Measurements from ENCODE around the gene ASIC5. TPM values are rescaled to one million over a fixed set of nuclear protein-coding genes. Genes with fewer than 3 reads are reported as not detected.

ASIC5 gene
- total RNA-seq, 1 donor from 2014 or later, result not detected

- Mint-ChIP-seq H3K27ac (no peak overlapping the region), H3K36me3 (no peaks in the 10 kb centered on the region), H3K9me3 (peaks cover 8% of the 10 kb centered on the region), H3K4me3 (no peak overlapping the region), H3K27me3 (no peaks in the 10 kb centered on the region), H3K4me1 (ENCODE audit: unreplicated experiment) (no peaks in the 10 kb centered on the region)
- TF ChIP-seq CTCF (conservative IDR thresholded peaks at IDR 0.05), result no peak
- no peak for DNase-seq (ENCODE audit: extremely low spot score, unreplicated experiment)
These were observed 13.7 kb upstream of the ASIC5 start for GRCh38 chr4:155879767-155880166.

GRCh38 chr4:155878611-155879010, 12.5 kb upstream of the ASIC5 start:
- Mint-ChIP-seq H3K9me3 (peaks cover 3% of the 10 kb centered on the region), H3K36me3 (no peaks in the 10 kb centered on the region), H3K27ac (no peak overlapping the region), H3K4me1 (ENCODE audit: unreplicated experiment) (no peaks in the 10 kb centered on the region), H3K27me3 (no peaks in the 10 kb centered on the region), H3K4me3 (no peak overlapping the region)
- no peak for TF ChIP-seq CTCF (conservative IDR thresholded peaks at IDR 0.05)
- no peak for DNase-seq (ENCODE audit: extremely low spot score, unreplicated experiment)

- H3K4me3 Mint-ChIP-seq, result no peak overlapping the region
- H3K27me3 Mint-ChIP-seq, result no peaks in the 10 kb centered on the region
- no peaks in the 10 kb centered on the region for H3K36me3 Mint-ChIP-seq
- no peak overlapping the region for H3K27ac Mint-ChIP-seq
- no peak for DNase-seq (ENCODE audit: extremely low spot score, unreplicated experiment)
- no peak for TF ChIP-seq CTCF (conservative IDR thresholded peaks at IDR 0.05)
- H3K9me3 Mint-ChIP-seq, result peaks cover under 1% of the 10 kb centered on the region
- H3K4me1 Mint-ChIP-seq (ENCODE audit: unreplicated experiment), result no peaks in the 10 kb centered on the region
These were observed 11.9 kb upstream of the ASIC5 start for GRCh38 chr4:155877971-155878370.

GRCh38 chr4:155875878-155876277, 9.8 kb upstream of the ASIC5 start:
- Mint-ChIP-seq H3K4me1 (ENCODE audit: unreplicated experiment) (no peaks in the 10 kb centered on the region), H3K27me3 (no peaks in the 10 kb centered on the region), H3K4me3 (no peak overlapping the region), H3K9me3 (no peaks in the 10 kb centered on the region), H3K36me3 (no peaks in the 10 kb centered on the region), H3K27ac (no peak overlapping the region)
- TF ChIP-seq CTCF (conservative IDR thresholded peaks at IDR 0.05), result no peak
- no peak for DNase-seq (ENCODE audit: extremely low spot score, unreplicated experiment)

GRCh38 chr4:155855897-155856296, 10.2 kb downstream of the ASIC5 start:
- DNase-seq (ENCODE audit: extremely low spot score, unreplicated experiment), result no peak
- H3K27ac Mint-ChIP-seq, result peak overlapping the region; percentile 48
- TF ChIP-seq CTCF (conservative IDR thresholded peaks at IDR 0.05), result no peak
- peak overlapping the region; percentile 19 for H3K4me3 Mint-ChIP-seq
- no peaks in the 10 kb centered on the region for H3K36me3 Mint-ChIP-seq
- no peaks in the 10 kb centered on the region for H3K27me3 Mint-ChIP-seq
- peaks cover 3% of the 10 kb centered on the region for H3K9me3 Mint-ChIP-seq
- H3K4me1 Mint-ChIP-seq (ENCODE audit: unreplicated experiment), result peaks cover 12% of the 10 kb centered on the region

Data from type B pancreatic cell (in vitro differentiated cells).